Skeletal muscle tissue (tissue), 4 donors: Measurements from ENCODE around the gene MYL12A. TPM values are rescaled to one million over a fixed set of nuclear protein-coding genes. Genes with fewer than 3 reads are reported as not detected.

Experiments used
- H3K27ac ChIP-seq: one replicate; pipeline ENCODE4 v1.7.0; 2013; ENCODE audit warnings: mild to moderate bottlenecking, low read depth, low read length, inconsistent platforms
- H3K27me3 ChIP-seq, 3 donors: one replicate each; pipeline ENCODE4 v1.7.0; 2013; ENCODE audit warnings: low read length in 3 of 3; ENCODE audit not compliant: control insufficient read depth in 3 of 3, insufficient read depth in 3 of 3
- H3K36me3 ChIP-seq, 3 donors: one replicate each; pipeline ENCODE4 v1.7.0; 2013; ENCODE audit warnings: low read length in 3 of 3; ENCODE audit not compliant: control insufficient read depth in 3 of 3, insufficient read depth in 3 of 3
- H3K4me1 ChIP-seq, 3 donors: one replicate each; pipeline ENCODE4 v1.7.0; 2013; ENCODE audit warnings: low read length in 3 of 3, mild to moderate bottlenecking in 3 of 3; ENCODE audit not compliant: control insufficient read depth in 3 of 3, insufficient read depth in 3 of 3
- H3K4me3 ChIP-seq, 3 donors: one replicate each; pipeline ENCODE4 v1.7.0; 2013; ENCODE audit warnings: low read length in 3 of 3
- H3K9ac ChIP-seq, 3 donors: one replicate each; pipeline ENCODE4 v1.7.0; 2013; ENCODE audit warnings: low read length in 3 of 3, mild to moderate bottlenecking in 3 of 3, moderate library complexity in 2 of 3, low read depth in 1 of 3
- H3K9me3 ChIP-seq, 3 donors: one replicate each; pipeline ENCODE4 v1.7.0; 2013; ENCODE audit warnings: low read length in 3 of 3; ENCODE audit not compliant: control insufficient read depth in 3 of 3
- total RNA-seq: library from RNA; depleted of rRNA; stranded (reverse); fragments of >200 nt; gene quantifications from one replicate; pipeline ENCODE4 v1.2.3, GENCODE V29; 2014
- donor health status: Osteomylitis.

MYL12A gene
- total RNA-seq, 1 donor from 2014 or later = 694 TPM

GRCh38 chr18:3262234-3263131 is 14.9 kb downstream of the MYL12A start:
- Histone ChIP-seq H3K4me3 (peak overlapping the region; percentile 76 to 96 (median 84)), H3K4me1 (peaks cover 45 to 68% (median 58%) of the 10 kb centered on the region in 3 donors), H3K27ac (peak overlapping the region; percentile 99)

GRCh38 chr18:3263132-3263700 is 15.6 kb downstream of the MYL12A start:
- peak overlapping the region; percentile 99 for H3K27ac ChIP-seq

More at GRCh38 chr18:3262234-3263131, 14.9 kb downstream of the MYL12A start:
- Histone ChIP-seq H3K36me3 (peaks cover 8 to 20% (median 15%) of the 10 kb centered on the region in 3 donors), H3K9me3 (no peaks in the 10 kb centered on the region), H3K9ac (peak overlapping the region; percentile 82 to 96 (median 94)), H3K27me3 (no peaks in the 10 kb centered on the region)

GRCh38 chr18:3264362-3264761 is 16.8 kb downstream of the MYL12A start:
- H3K4me3 ChIP-seq = peak overlapping the region in 2 of 3 donors; percentile 15 to 96
- H3K27me3 ChIP-seq = no peaks in the 10 kb centered on the region
- H3K9me3 ChIP-seq = no peaks in the 10 kb centered on the region
- peaks cover 0 to 3% (median 3%) of the 10 kb centered on the region in 3 donors for H3K36me3 ChIP-seq
- no peak overlapping the region for H3K27ac ChIP-seq
- peak overlapping the region in 1 of 3 donors; percentile 21 for H3K9ac ChIP-seq
- peaks cover 54 to 75% (median 67%) of the 10 kb centered on the region in 3 donors for H3K4me1 ChIP-seq

More at GRCh38 chr18:3263132-3263700, 15.6 kb downstream of the MYL12A start:
- Histone ChIP-seq H3K36me3 (peaks cover under 1 to 13% (median 11%) of the 10 kb centered on the region in 3 donors), H3K27me3 (no peaks in the 10 kb centered on the region), H3K9me3 (no peaks in the 10 kb centered on the region), H3K4me3 (peak overlapping the region; percentile 76 to 96 (median 84)), H3K9ac (peak overlapping the region; percentile 82 to 96 (median 94)), H3K4me1 (peaks cover 43 to 69% (median 55%) of the 10 kb centered on the region in 3 donors)

- H3K27me3 ChIP-seq = no peaks in the 10 kb centered on the region
- no peaks in the 10 kb centered on the region for H3K9me3 ChIP-seq
- peak overlapping the region in 1 of 3 donors; percentile 19 for H3K4me3 ChIP-seq
- peaks cover 0 to 3% (median 0%) of the 10 kb centered on the region in 3 donors for H3K36me3 ChIP-seq
- H3K4me1 ChIP-seq = peaks cover 52 to 69% (median 67%) of the 10 kb centered on the region in 3 donors
- H3K9ac ChIP-seq = peak overlapping the region in 2 of 3 donors; percentile 7 to 16
- no peak overlapping the region for H3K27ac ChIP-seq
Observed at GRCh38 chr18:3265564-3266033, 18.0 kb downstream of the MYL12A start.

DNA sequence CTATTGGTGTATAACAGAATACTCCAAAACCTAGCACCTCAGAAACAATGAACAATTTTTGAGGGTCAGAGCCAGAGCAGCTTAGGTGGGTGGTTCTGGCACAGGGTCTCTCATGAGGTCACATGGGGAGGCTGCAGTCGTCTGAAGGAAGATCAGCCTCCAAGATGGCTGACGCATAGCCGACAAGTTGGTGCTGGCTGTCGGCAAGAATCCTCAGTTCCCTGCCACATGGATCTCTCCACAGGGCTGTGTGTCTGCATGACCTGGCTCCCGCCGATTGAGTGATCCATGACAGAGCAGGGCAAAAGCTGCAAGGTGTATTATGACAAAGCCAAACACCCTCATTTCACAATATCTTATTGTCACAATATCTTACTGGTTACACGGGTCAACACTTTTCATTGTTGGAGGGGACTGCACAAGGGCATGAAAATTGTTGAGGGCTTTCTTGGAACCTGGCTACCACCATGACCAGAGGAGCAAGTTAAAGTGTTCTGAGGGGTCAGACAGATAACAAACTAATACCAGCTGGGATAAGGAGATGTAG is 18.5 kb downstream of the MYL12A start:
- Histone ChIP-seq H3K36me3 (peaks cover 0 to 3% (median 0%) of the 10 kb centered on the region in 3 donors), H3K27ac (no peak overlapping the region), H3K4me3 (no peak overlapping the region), H3K9me3 (no peaks in the 10 kb centered on the region), H3K27me3 (no peaks in the 10 kb centered on the region), H3K4me1 (peaks cover 49 to 66% (median 63%) of the 10 kb centered on the region in 3 donors), H3K9ac (peak overlapping the region in 1 of 3 donors; percentile 16)

DNA sequence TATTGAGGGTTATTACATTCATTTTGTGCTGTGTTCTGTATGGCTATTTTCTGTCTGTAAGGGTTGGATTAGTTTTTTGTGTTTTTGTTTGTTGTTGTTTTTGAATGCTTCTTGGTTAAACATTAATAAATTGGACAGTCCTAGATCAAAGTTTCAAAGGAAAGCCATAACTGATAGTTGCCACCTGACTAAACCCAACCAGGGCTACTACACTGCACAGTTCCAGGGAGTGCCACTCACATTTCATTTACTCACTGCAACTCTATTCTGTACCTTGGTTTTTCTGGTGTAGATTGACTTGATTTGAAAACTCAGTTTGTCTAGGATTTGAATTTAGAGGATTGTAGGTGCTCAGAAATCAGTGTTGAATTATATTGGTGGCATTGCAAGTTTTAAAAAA is 20.7 kb downstream of the MYL12A start:
- H3K4me3 ChIP-seq = no peak overlapping the region
- H3K9ac ChIP-seq = no peak overlapping the region
- H3K4me1 ChIP-seq = peaks cover 48 to 60% (median 58%) of the 10 kb centered on the region in 3 donors
- H3K27ac ChIP-seq = no peak overlapping the region
- H3K9me3 ChIP-seq = no peaks in the 10 kb centered on the region
- no peaks in the 10 kb centered on the region for H3K27me3 ChIP-seq
- H3K36me3 ChIP-seq = peaks cover 0 to 8% (median 6%) of the 10 kb centered on the region in 3 donors

DNA sequence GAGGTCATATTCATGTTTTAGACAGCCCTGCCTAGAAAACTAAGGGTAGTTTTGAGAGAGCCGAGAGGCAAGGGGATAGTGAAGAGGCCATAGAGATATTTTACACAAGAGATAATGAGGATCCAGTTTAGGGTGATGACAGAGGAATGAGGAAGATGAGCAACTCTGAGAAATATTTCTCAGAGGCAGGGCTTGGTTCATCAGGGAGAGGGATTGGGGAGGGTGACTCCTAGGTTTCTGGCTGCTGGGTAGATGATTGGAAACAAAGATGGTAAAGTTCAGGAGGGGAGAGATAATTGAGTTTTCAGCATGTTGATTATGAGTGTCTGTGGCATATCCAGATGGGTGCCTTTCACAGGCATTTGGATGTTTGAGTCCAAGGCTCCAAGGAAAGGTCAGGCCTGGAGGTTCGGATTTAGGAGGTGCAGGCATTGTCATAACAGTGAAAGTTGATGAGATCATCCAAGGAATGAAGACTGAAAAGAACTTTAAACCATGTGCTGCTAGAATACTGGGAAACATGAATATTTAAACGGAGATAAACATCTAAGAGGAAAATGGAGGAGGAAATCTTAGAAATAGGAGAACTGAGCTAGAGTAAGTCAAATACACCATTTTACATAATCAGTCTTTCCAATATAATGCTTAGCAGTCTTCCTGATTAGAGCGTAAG is 21.8 kb downstream of the MYL12A start:
- no peak overlapping the region for H3K9ac ChIP-seq
- H3K27ac ChIP-seq = no peak overlapping the region

GRCh38 chr18:3269914-3270299 is 22.3 kb downstream of the MYL12A start:
- H3K9me3 ChIP-seq = no peaks in the 10 kb centered on the region
- no peak overlapping the region for H3K9ac ChIP-seq
- no peak overlapping the region for H3K4me3 ChIP-seq
- peaks cover 33 to 45% (median 44%) of the 10 kb centered on the region in 3 donors for H3K4me1 ChIP-seq
- no peaks in the 10 kb centered on the region for H3K27me3 ChIP-seq
- no peak overlapping the region for H3K27ac ChIP-seq
- H3K36me3 ChIP-seq = peaks cover 8 to 21% (median 19%) of the 10 kb centered on the region in 3 donors

More for the DNA sequence above, 21.8 kb downstream of the MYL12A start:
- Histone ChIP-seq H3K4me1 (peaks cover 38 to 50% (median 49%) of the 10 kb centered on the region in 3 donors), H3K27me3 (no peaks in the 10 kb centered on the region), H3K4me3 (no peak overlapping the region), H3K9me3 (no peaks in the 10 kb centered on the region), H3K36me3 (peaks cover 4 to 15% (median 14%) of the 10 kb centered on the region in 3 donors)

DNA sequence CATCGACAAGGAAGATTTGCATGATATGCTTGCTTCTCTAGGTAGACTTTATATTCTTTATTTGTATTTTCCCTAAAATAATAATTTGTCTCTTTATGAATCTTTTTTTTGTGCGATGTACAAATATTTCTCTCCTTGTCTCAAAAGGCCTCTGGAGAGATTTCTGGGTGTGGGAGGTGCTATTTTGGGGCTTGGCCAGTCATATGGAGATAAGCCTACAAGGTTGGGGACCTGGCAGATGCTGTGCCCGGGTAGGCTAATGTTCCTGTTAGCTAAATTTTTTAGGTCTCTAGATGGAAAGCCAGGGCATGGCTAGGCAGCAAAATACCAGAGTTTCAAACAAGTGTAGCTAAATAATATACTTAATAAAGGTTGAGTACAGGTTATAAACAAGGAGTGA is 25.4 kb downstream of the MYL12A start:
- H3K36me3 ChIP-seq = peaks cover 13 to 39% (median 36%) of the 10 kb centered on the region in 3 donors
- H3K9ac ChIP-seq = peak overlapping the region in 1 of 3 donors; percentile 20
- no peak overlapping the region for H3K27ac ChIP-seq
- peaks cover 13 to 20% (median 17%) of the 10 kb centered on the region in 3 donors for H3K4me1 ChIP-seq
- no peaks in the 10 kb centered on the region for H3K9me3 ChIP-seq
- H3K4me3 ChIP-seq = no peak overlapping the region
- H3K27me3 ChIP-seq = no peaks in the 10 kb centered on the region
